HepG2 (cell line): ENCODE measurements around the gene ZKSCAN1. TPM values are rescaled to one million over a fixed set of nuclear protein-coding genes. Genes with fewer than 3 reads are reported as not detected.

Experiments used
- ATF2 ChIP-seq: sonication (generic); formaldehyde crosslinking; IDR thresholded peaks from 2 replicates; pipeline ENCODE4 v1.4.0; 2020; ENCODE audit warnings: missing genetic modification reagents
- HCFC1 ChIP-seq: fragments of 150-350 bp; IDR thresholded peaks from 2 replicates; pipeline ENCODE4 v1.6.1; 2014; ENCODE audit warnings: low read depth, low read length
- HDAC6 ChIP-seq: fragments of 200-600 bp; sonication (generic); IDR thresholded peaks from 2 replicates; pipeline ENCODE4 v1.7.0; 2017; ENCODE audit warnings: mild to moderate bottlenecking, antibody characterized with exemption, low read length, low read depth
- HMG20A ChIP-seq: IDR thresholded peaks from 2 replicates; pipeline ENCODE4 v1.6.1; 2016; ENCODE audit warnings: borderline replicate concordance
- LRRFIP1 ChIP-seq: sonication (generic); formaldehyde crosslinking; conservative IDR thresholded peaks from 2 replicates; pipeline ENCODE4 v1.4.0; 2020; ENCODE audit warnings: missing genetic modification reagents
- NFATC3 ChIP-seq: sonication (generic); formaldehyde crosslinking; IDR thresholded peaks from 2 replicates; pipeline ENCODE4 v1.5.1; 2020; ENCODE audit warnings: mild to moderate bottlenecking, missing genetic modification reagents
- PLSCR1 ChIP-seq: sonication (generic); formaldehyde crosslinking; IDR thresholded peaks from 2 replicates; pipeline ENCODE4 v1.5.0; 2020; ENCODE audit warnings: missing genetic modification reagents, mild to moderate bottlenecking, borderline replicate concordance
- SETDB1 ChIP-seq: sonication (generic); formaldehyde crosslinking; IDR thresholded peaks from 2 replicates; pipeline ENCODE4 v1.5.1; 2020; ENCODE audit warnings: missing genetic modification reagents, mild to moderate bottlenecking, borderline replicate concordance
- SOX13 ChIP-seq, 3 experiments: fragments of 450-650 bp in 1 of 3; sonication (generic) in 1 of 3; formaldehyde crosslinking in 1 of 3; IDR thresholded peaks in 2 of 3; conservative IDR thresholded peaks in 1 of 3; 2 replicates each; pipeline versions ENCODE4 v1.5.0 to v1.6.1; 2016 to 2020; ENCODE audit warnings: antibody characterized with exemption in 1 of 3, mild to moderate bottlenecking in 1 of 3, missing compliant biosample characterization in 1 of 3, missing genetic modification reagents in 1 of 3, moderate library complexity in 1 of 3
- TAF1 ChIP-seq: sonication (generic); formaldehyde crosslinking; IDR thresholded peaks from 2 replicates; pipeline ENCODE4 v1.4.0; 2020; ENCODE audit warnings: missing genetic modification reagents
- UBTF ChIP-seq: sonication (generic); formaldehyde crosslinking; IDR thresholded peaks from 2 replicates; pipeline ENCODE4 v1.4.0; 2020; ENCODE audit warnings: mild to moderate bottlenecking, missing genetic modification reagents
- ZBTB4 ChIP-seq: sonication (generic); formaldehyde crosslinking; IDR thresholded peaks from 2 replicates; pipeline ENCODE4 v1.4.0; 2020; ENCODE audit warnings: missing genetic modification reagents, mild to moderate bottlenecking, borderline replicate concordance
- ZBTB8A ChIP-seq: sonication (generic); formaldehyde crosslinking; IDR thresholded peaks from 2 replicates; pipeline ENCODE4 v1.4.0; 2020; ENCODE audit warnings: mild to moderate bottlenecking, low read depth, missing genetic modification reagents, borderline replicate concordance
- ZFAT ChIP-seq: sonication (generic); formaldehyde crosslinking; conservative IDR thresholded peaks from 2 replicates; pipeline ENCODE4 v1.8.1; 2023; ENCODE audit warnings: missing genetic modification reagents, inconsistent platforms
- ZKSCAN1 ChIP-seq: fragments of 150-350 bp; IDR thresholded peaks from 2 replicates; pipeline ENCODE4 v1.6.1; 2014; ENCODE audit warnings: low read length
- ZNF382 ChIP-seq: sonication (generic); formaldehyde crosslinking; IDR thresholded peaks from 2 replicates; pipeline ENCODE4 v1.5.0; 2020; ENCODE audit warnings: missing genetic modification reagents, mild to moderate bottlenecking, borderline replicate concordance
- ZNF501 ChIP-seq: sonication (generic); formaldehyde crosslinking; IDR thresholded peaks from 2 replicates; pipeline ENCODE4 v1.5.1; 2020; ENCODE audit warnings: mild to moderate bottlenecking, moderate library complexity, missing genetic modification reagents
- ZNF674 ChIP-seq: sonication (generic); formaldehyde crosslinking; IDR thresholded peaks from 2 replicates; pipeline ENCODE4 v1.5.0; 2020; ENCODE audit warnings: low read depth, mild to moderate bottlenecking, missing genetic modification reagents
- ZNF7 ChIP-seq: IDR thresholded peaks from 2 replicates; pipeline ENCODE4 v1.6.1; 2016; ENCODE audit warnings: missing biosample characterization, missing genetic modification reagents
- ZNF792 ChIP-seq: IDR thresholded peaks from 2 replicates; pipeline ENCODE4 v1.6.1; 2016
- polyA plus RNA-seq, 8 experiments: library from polyadenylated mRNA; depleted of rRNA in 3 of 8; stranded (reverse) in 7 of 8; unstranded in 1 of 8; fragments of >200 nt; fragmentation: Illumina TruSeq in 4 of 8; extraction: Trizol in 4 of 8; gene quantifications; 2 replicates each; pipeline versions ENCODE4 v1.2.1 to v1.2.3, GENCODE V29; 2011 to 2016; ENCODE audit warnings: low read depth in 4 of 8, missing spikeins in 1 of 8, mixed read lengths in 1 of 8; ENCODE audit not compliant: insufficient read depth in 1 of 8
- total RNA-seq, 5 experiments: library from RNA; depleted of rRNA; stranded (reverse); fragments of >200 nt; fragmentation: Illumina TruSeq; extraction: Trizol; gene quantifications; 2 replicates each; pipeline ENCODE4 v1.2.3, GENCODE V29; 2016; ENCODE audit warnings: low read depth in 1 of 5

The ZKSCAN1 gene
- total and polyA plus RNA-seq, 2 of the 13 experiments (the other 11 are each of a cell fraction or from before 2014, with no cell fraction given): 46.4 to 60.6 TPM

- no peak for TF ChIP-seq ZNF674
- TF ChIP-seq ZNF382: no peak
- TF ChIP-seq UBTF: 0 out of 2 replicates have a peak, but pooled peaks have one; percentile 26
- no peak for TF ChIP-seq ZBTB4 (CRISPR knock-in tag)
- TF ChIP-seq ZKSCAN1: no peak
- no peak for TF ChIP-seq ZNF501
- TF ChIP-seq ZFAT (CRISPR knock-in tag): no peak
- TF ChIP-seq HCFC1: no peak
- TF ChIP-seq LRRFIP1 (CRISPR knock-in tag): no peak
- TF ChIP-seq PLSCR1 (CRISPR knock-in tag): no peak
- no peak for TF ChIP-seq ZNF792 (CRISPR knock-in tag)
- no peak for TF ChIP-seq ZNF7 (CRISPR knock-in tag)
- no peak for TF ChIP-seq HMG20A (CRISPR knock-in tag)
- no peak for TF ChIP-seq ZBTB8A (CRISPR knock-in tag)
- no peak for TF ChIP-seq HDAC6
- TF ChIP-seq TAF1 (CRISPR knock-in tag): no peak
- TF ChIP-seq SETDB1: no peak
- TF ChIP-seq NFATC3 (CRISPR knock-in tag): no peak
- TF ChIP-seq SOX13 (IDR thresholded peaks at IDR 0.05): no peak
- TF ChIP-seq SOX13 (CRISPR knock-in tag; conservative IDR thresholded peaks at IDR 0.05 in 1 of 2, IDR thresholded peaks at IDR 0.05 in 1 of 2): peak; percentile 59 to 77; a peak in 2 of 4 replicates
- TF ChIP-seq ATF2 (CRISPR knock-in tag): no peak; the same call in 1 of the 2 replicates
These were observed 1.9 kb downstream of the ZKSCAN1 start (continued) for GRCh38 chr7:100017300-100017699.
